HG02571 (cell line): ENCODE results near the gene TPRA1.
"Not testable (repeated sequence)": the region's sequence is repeated elsewhere in the genome, so short reads cannot be mapped to it uniquely, and the experiment has no call there.

ENCODE experiments used
- ATAC-seq: cut with Tn5 transposase; IDR thresholded peaks from one replicate; pipeline ENCODE4 v1.9.1; 2021; ENCODE audit warnings: mild to moderate bottlenecking, moderate library complexity; ENCODE audit not compliant: unreplicated experiment

The TPRA1 gene

DNA sequence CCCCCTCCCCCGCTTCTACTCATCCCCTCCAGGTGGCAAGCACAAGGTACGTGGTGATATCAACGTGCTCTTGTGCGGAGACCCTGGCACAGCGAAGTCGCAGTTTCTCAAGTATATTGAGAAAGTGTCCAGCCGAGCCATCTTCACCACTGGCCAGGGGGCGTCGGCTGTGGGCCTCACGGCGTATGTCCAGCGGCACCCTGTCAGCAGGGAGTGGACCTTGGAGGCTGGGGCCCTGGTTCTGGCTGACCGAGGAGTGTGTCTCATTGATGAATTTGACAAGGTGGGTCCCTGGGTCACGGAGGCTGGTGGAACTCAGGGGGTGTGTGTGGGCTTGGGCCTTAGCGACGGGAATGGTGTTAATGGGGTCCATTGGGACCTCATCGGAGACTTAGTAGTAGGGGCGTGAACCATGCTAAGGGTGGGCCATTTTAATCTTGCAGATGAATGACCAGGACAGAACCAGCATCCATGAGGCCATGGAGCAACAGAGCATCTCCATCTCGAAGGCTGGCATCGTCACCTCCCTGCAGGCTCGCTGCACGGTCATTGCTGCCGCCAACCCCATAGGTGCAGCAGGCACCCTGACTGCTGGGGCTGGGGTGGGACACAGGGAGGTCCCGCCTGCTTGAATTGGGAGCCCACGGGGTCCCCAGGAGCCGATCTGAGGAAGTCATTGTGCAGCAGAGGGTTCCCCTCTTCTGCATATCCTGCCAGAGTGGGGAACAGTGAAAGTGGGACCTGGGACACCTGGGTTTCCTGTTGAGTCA, 26.5 kb upstream of the TPRA1 start:
- no peak for ATAC-seq

DNA sequence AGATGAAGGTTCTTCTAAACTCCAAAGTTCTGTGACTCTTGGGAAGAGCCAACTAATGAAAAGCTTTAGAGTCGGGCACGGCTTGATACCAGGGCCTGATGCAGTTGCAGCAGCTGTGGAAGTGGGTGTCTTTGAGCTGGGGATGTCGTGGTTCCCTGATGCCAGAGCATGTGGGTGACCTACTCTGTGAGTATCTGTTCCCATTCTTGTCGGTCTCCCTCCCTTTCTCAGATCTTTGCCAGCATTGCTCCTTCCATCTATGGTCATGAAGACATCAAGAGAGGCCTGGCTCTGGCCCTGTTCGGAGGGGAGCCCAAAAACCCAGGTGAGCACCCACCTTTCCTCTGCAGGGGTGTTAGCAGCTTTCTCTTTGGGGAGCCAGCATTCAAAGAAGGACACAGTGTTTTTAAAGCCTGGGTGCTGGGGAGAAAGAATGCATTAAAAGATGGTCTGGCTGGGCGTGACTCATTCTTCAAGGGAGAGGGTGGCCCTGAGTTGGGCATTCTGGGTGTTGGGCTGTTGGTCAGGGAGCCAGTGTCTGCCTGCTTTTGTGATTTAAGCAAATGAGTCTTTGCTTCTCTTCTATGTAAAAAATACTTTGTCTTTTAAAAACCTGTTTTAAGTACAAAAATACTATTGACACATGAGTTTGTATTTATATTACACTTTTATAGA, 25.2 kb upstream of the TPRA1 start:
- no peak for ATAC-seq

DNA sequence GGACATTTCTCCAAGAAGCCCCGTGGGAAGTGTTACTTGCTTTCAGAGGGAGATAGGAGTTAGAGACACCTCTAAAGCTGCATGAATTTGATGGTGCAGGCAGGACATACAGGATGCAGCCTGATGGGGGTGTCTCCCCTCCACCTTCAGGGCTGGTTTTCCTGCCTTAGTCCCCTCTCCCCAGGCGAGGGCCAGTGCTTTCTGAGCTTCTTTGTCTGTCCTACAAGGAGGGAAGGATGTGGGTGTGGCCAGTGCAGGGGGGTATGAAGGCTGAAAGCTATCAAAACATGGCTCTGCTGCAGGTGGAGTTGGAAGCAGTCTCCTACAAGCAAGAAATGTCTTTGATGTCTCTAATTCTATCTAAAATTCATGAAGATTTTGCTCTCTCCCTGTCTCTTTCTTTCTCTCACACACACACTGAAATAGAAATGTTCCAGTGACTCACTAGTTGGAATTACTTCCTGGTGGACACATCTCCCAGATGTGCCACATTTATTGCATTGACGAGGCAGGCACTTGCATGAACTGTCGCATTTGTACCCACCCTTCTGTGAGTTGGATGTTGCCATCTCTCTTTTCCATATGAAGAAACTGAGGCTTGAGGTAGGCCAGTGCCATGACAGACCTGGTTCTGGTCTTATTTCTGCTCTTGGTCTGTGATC, 24.5 kb upstream of the TPRA1 start:
- ATAC-seq, result no peak

DNA sequence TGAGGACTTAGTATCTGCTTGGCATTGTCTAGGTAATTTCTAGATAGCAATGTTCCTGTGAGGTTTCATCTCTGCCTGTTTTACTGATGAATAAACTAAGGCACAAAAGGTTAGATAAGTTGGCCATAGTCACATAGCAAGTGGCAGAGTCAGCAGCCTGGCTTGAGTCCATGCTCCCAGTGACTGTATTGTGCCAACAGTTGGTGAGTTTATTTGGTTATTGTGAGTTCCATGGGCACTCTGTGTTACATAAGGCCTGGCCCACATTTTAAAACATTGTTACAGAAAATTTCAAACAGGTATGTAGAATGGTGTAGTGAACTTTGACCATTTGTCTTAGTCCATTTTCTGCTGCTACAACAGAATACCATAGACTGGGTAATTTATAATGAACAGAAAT, 22.9 kb upstream of the TPRA1 start:
- ATAC-seq, result no peak

DNA sequence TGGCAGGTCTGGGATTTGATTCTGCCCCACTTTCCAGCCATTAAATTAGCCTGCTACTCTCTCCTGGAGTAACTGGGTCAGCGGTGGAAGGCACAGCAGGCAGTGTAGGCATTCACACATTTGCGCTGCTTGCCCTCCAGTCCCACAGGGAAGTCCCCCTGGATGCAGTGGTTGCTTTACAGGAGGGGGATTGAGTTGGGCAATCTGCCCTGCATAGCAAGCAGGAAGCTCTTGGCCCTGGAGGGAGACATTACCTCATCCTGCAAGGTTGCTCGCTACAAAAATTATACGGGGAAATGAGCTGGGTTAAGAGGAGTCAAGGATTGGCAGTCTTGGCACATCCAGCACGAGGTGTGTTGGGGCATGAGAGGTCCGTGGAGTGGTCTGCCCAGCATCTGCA, 22.4 kb upstream of the TPRA1 start:
- no peak for ATAC-seq

DNA sequence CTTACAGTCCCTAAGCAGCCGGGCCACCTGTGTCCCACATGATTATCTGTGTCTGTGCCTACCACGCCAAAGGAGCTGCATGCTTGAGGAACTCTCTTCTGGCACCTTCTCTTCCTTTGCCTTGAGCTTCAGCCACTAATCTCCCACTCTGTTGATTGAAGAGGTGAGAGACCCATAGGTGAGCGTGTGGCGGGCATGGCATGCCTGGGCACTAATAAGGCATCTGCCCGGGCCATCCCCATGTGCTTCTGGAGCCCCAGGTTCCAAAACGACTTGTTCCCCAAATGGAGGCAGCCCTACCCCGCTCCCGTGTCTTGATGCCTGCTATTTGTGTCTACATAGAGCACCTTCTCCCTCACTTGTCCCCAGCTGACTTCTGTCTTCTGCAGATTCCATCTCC, 20.7 kb upstream of the TPRA1 start:
- ATAC-seq, result no peak

DNA sequence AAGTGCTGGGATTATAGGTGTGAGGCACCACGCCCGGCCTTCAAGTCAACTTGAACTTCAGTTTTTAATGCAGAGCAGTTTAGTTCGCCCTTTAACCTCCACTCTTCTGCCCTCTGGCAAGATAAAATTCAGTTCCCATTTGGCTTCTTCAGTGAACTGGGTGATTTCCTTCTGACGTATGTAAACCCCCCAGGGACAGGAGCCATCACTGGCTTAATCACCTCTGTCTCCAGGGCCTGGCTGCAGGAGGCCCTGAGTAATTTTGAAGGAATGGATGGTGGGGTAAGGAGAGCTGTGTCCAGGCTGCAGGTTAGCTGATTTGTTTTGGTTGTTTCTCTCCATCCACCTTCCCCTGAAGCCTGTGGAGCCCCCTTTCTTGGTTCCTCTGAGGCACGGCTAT, 19.6 kb upstream of the TPRA1 start:
- ATAC-seq, result no peak

DNA sequence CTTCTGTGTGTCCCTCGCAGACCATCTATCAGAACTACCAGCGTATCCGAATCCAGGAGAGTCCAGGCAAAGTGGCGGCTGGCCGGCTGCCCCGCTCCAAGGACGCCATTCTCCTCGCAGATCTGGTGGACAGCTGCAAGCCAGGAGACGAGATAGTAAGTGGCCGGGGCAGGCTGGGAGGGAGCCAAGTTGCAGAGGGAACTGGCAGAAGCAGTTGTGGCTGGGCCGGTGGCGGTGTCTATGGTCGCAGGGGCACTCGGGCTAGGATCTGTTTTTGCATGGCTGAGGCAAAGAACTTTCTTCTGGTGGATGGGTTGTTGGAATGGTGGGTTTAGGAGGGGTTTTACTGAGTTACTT, 17.8 kb upstream of the TPRA1 start:
- ATAC-seq, result no peak

DNA sequence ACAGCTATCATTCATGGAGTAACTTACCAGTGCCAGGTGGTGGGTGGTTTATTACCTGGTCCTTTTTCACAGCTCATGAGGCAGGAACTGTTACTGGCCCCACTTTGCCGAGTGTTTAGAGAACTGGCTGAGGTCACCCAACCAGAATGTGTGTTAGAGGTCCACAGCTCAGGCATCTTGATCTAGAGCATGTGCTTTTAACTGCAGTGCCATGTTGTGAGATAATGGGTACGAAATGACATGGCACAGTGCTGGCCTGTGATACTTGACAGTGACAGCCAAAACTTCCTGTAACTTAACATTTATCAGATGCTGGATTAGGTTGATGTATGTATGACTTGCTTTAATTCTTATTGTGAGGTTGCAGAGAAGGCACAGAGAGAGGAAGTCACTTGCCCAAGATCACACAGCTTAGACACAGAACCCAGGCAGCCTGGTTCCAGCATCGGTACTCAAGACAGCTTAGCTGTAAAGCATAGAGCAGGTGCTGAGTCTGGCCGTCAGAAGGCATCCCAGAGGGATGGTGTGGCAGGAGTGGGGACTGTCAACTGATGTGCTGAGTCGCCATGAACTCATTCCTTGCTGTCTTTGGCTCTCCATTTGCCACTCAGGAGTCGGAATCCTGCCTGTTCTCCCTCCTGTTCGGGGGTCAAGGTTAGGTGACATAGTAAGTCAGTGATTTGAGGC, 17.3 kb upstream of the TPRA1 start:
- ATAC-seq, result no peak

DNA sequence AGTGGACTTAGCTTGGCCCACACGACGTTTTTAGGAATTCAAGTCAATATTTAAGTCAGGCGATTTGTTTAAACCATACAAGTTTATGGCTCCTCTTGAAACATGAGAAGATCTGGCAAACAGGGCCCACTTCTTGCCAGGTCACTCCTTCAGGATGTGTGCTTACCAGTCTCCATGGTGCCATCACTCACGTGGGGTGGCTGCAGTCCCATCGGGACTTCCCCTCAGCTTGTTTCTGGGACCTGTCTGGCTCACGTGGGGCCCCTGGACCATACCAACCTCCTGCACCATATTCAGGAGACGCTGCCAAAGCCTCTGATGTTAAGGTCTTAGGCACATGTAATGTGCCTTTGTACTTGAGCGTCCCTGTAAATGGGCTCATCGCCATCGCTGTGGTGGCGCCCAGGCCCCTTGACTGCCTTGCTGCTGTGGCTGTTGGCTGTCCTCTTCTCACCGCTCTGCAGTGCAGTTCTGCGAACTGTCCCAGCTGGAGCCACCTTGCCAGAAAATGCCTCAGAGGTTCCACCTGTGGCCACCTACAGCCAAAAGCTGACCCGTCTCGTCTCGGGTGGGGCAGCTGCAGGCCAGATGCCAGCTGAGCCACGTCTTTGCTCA, 16.6 kb upstream of the TPRA1 start:
- ATAC-seq, result no peak

DNA sequence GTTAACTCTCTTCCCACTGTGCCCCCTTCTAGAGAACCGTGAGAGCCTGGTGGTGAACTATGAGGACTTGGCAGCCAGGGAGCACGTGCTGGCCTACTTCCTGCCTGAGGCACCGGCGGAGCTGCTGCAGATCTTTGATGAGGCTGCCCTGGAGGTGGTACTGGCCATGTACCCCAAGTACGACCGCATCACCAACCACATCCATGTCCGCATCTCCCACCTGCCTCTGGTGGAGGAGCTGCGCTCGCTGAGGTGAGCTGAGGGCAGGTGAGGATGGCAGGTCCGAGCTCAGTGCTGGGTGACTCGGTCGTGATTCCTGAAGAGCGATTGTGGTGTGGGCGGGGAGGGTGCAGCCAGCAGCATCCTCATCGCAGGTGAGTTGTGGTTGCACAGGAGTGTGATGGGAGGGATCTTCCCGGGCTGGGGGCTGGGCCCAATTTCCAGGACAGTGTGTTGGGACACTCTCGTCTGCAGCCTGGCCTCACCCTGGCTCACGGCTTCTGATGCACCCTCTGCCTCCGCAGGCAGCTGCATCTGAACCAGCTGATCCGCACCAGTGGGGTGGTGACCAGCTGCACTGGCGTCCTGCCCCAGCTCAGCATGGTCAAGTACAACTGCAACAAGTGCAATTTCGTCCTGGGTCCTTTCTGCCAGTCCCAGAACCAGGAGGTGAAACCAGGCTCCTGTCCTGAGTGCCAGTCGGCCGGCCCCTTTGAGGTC, 15.7 kb upstream of the TPRA1 start:
- no peak for ATAC-seq

DNA sequence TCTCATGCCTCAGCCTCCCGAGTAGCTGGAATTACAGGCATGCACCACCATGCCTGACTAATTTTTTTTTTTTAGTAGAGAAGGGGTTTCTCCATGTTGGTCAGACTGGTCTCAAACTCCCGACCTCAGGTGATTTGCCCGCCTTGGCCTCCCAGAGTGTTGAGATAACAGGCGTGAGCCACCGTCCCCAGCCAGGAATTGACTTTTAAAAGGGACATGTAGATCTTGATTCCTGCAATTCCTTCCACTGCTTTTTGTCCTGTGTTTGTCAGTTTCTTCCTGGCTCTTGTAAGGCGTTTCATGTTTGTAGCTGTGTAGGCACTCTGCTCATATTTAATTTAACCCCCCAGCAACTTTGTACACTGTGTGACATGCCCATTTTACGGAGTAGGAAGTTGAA, 15.0 kb upstream of the TPRA1 start:
- ATAC-seq, result not testable (repeated sequence)

DNA sequence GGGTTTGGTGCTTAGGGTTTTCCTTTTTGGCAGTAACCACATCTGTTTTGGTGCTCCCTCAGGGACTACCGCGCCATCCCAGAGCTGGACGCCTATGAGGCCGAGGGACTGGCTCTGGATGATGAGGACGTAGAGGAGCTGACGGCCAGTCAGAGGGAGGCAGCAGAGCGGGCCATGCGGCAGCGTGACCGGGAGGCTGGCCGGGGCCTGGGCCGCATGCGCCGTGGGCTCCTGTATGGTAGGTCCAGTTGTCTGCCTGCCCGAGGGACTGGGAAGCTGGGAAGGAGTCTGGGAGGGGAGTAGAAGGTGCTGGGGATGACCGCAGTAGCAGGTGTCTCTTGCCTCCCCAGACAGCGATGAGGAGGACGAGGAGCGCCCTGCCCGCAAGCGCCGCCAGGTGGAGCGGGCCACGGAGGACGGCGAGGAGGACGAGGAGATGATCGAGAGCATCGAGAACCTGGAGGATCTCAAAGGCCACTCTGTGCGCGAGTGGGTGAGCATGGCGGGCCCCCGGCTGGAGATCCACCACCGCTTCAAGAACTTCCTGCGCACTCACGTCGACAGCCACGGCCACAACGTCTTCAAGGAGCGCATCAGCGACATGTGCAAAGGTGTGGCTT, 14.1 kb upstream of the TPRA1 start:
- no peak for ATAC-seq

DNA sequence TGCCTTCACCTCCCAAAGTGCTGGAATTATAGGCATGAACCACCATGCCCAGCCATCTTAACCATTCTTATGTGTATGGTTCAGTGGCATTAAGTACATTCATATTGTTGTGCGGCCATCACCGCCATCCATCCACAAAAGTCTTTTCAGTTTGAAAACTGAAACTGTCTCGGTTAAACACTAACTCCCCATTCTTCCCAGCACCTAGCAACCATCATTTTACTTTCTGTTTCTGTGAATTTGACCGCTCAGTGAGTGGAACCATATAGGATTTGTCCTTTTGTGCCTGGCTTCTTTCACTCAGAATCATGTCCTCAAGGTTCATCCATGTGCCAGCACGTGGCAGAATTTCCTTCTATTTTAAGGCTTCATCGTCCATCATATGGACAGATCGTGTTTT, 13.5 kb upstream of the TPRA1 start:
- no peak for ATAC-seq

DNA sequence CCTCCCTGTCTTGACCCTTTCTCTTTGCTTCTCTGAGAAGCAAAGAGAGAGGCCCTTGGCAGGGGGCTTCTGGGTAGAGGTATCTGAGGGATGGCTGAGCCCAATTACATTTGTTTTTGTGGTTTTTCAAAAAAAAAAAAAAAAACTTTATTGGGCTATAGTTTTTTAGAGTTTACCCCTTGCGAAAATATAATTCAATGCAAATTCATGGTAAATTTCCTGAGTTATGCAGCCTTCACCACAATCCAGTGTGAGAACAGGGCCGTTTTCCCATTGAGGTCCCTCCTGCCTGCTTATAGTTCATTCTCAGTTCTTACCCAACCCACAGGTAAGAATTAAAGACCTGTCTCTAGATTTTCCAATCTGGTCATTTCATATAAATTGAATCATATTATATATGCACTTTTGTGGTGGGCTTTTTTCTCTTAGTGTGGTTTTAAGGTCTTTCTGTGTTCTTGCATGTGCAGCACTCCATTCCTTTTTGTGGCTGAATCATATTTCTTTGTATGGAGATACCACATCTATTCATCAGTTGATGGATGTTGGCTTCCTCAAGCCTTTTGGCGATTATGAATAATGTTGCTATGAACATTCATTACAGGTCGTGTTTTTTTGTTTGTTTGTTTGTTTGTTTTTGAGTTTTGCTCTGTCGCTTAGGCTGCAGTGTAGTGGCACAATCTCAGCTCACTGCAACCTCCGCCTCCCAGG, 10.4 kb upstream of the TPRA1 start:
- no peak for ATAC-seq

DNA sequence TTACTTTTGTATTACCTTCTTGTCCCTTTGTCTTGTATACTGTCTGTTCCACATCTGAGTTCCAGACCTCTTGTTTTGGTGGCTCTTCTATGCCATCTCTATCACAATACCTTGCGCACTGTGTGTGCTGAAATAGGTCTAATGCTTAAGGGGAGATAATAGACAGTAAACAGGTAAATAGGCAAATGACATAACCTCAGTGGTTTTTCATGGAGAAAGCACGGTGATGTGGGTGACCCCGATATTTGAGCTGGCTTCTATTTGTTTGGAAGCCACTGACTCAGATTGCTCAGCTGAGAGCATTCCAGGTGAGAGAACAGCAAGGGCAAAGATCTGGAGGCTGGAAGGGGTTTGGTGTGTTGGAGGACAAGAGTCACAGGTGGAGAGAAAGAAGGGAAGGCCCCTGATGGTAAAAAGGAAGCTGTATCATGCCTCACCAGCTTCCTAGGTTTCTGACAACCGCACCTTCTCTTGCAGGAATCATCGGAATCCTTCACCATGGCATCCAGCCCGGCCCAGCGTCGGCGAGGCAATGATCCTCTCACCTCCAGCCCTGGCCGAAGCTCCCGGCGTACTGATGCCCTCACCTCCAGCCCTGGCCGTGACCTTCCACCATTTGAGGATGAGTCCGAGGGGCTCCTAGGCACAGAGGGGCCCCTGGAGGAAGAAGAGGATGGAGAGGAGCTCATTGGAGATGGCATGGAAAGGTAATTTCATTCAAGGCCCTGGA, 8.5 kb upstream of the TPRA1 start:
- no peak for ATAC-seq

DNA sequence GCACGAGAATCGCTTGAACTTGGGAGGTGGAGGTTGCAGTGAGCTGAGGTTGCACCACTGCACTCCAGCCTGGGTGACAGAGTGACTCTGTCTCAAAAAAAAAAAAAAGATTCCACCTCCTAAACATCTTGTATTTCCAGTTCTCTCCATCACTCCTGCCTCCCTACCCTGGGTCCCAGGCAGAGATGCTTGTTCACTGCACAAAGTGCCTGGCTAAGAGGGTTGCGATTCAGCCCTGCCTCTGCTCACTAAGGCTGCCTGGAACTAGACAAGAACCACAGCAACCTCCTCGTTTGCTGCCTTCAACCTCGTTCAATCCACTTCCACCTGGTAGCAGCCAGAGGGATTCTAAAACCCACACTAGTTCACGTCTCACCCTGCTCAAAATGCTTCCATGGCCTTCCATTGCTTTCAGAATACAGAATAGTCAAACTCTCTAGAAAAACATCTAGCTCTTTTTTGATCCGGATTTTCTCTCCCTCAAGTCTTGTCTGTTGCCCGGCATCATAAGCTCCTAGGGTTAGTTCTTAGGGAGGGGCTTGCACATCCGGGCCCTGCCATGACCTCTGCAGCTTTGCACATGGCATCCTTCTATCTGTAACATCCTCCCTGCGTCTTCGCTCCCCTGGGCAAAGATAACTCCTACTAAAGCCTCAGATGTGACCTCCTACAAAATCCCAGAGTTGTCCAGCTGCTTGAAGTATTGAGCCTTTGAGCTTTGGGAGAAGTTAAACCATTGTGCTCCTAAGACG, 6.7 kb upstream of the TPRA1 start:
- ATAC-seq, result no peak

DNA sequence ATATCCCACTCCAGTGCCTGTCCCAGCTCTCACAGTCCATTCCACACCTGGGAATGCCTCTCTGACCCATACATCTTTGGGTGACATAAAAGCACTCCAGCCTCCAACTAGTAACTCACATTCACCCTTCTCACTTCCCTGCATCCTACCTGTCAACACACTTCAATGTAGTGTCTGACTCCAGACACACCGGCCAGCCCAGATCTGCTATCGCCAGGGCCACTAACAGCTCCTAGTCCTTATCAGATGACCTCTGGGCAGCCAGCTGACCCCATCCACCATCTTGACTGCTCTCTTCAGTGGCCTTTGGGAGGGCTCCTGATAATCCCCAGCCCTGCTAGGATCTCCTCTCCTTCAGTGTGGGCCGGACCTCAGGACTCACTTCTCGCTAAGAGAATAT, 4.8 kb upstream of the TPRA1 start:
- ATAC-seq, result no peak
